HUES48 (cell line): ENCODE data around the gene MYOG.

Experiments
- H3K27ac ChIP-seq: one replicate; pipeline ENCODE4 v1.7.0; 2013; ENCODE audit warnings: low read depth, low read length, inconsistent platforms
- H3K27me3 ChIP-seq: 2 replicates; pipeline ENCODE4 v1.6.1; 2013; ENCODE audit warnings: mild to moderate bottlenecking, low read length; ENCODE audit not compliant: control insufficient read depth, insufficient read depth
- H3K36me3 ChIP-seq: 2 replicates; pipeline ENCODE4 v1.6.1; 2013; ENCODE audit warnings: low read length; ENCODE audit not compliant: control insufficient read depth, insufficient read depth
- H3K4me1 ChIP-seq: 2 replicates; pipeline ENCODE4 v1.6.1; 2013; ENCODE audit warnings: mild to moderate bottlenecking, low read length; ENCODE audit not compliant: control insufficient read depth, insufficient read depth
- H3K4me3 ChIP-seq: 2 replicates; pipeline ENCODE4 v1.5.1; 2013; ENCODE audit warnings: mild to moderate bottlenecking, low read depth, low read length
- H3K9ac ChIP-seq: 2 replicates; pipeline ENCODE4 v1.6.1; 2013; ENCODE audit warnings: mild to moderate bottlenecking, low read depth, low read length, moderate library complexity
- H3K9me3 ChIP-seq: 2 replicates; pipeline ENCODE4 v1.6.1; 2013; ENCODE audit warnings: low read length; ENCODE audit not compliant: control insufficient read depth, insufficient read depth

The MYOG gene

DNA sequence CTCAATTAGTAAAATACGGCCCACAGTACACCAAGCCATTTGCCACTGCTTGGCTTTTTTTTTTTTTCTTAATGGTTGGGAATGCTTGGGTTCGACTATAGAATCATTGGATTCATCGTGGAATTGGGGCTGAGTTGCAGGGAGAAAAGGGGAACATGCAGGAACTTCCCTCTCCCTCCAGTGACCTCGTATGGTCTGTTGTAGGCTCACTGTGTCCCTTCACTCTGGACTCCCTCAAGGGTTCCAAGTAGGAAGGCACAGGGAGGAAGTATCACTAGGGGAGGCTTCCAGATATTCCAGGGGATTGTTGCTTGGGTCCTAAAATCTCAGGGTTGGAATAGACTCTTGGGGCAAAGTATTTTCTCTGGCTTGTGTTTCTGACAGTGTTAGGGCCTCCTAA lies 35.0 kb downstream of the MYOG start:
- Histone ChIP-seq H3K9me3 (no peaks in the 10 kb centered on the region), H3K4me1 (peaks cover 27% of the 10 kb centered on the region), H3K27me3 (no peaks in the 10 kb centered on the region), H3K27ac (no peak overlapping the region), H3K36me3 (no peaks in the 10 kb centered on the region), H3K4me3 (no peak overlapping the region), H3K9ac (no peak overlapping the region)

GRCh38 chr1:203049576-203050180 lies 36.1 kb downstream of the MYOG start:
- Histone ChIP-seq H3K27me3 (no peaks in the 10 kb centered on the region), H3K9me3 (no peaks in the 10 kb centered on the region), H3K36me3 (no peaks in the 10 kb centered on the region), H3K9ac (no peak overlapping the region), H3K4me1 (peaks cover 23% of the 10 kb centered on the region), H3K4me3 (no peak overlapping the region), H3K27ac (no peak overlapping the region)

DNA sequence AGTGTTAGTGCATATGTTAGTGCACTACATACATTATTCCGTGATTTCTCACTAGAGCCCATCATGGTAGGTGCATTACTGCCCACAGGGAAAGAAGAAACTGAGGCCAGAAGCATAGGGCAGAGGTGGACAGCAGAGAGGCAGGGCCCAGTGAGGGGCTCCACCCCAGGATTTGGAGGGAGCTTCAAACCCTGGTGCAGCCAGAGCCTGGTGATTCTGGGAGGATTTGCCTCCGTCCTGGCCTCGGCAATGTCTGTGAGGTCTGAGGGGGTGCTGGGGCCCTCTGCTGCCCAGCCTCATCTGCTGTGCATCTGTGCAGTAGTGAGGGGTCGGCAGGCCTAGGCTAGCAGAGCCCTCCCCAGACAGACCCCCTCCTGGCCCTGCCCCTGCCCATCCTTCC lies 36.7 kb downstream of the MYOG start:
- H3K36me3 ChIP-seq, result no peaks in the 10 kb centered on the region
- no peaks in the 10 kb centered on the region for H3K27me3 ChIP-seq
- peaks cover 17% of the 10 kb centered on the region for H3K4me1 ChIP-seq
- no peak overlapping the region for H3K9ac ChIP-seq
- no peak overlapping the region for H3K4me3 ChIP-seq
- no peaks in the 10 kb centered on the region for H3K9me3 ChIP-seq
- no peak overlapping the region for H3K27ac ChIP-seq

DNA sequence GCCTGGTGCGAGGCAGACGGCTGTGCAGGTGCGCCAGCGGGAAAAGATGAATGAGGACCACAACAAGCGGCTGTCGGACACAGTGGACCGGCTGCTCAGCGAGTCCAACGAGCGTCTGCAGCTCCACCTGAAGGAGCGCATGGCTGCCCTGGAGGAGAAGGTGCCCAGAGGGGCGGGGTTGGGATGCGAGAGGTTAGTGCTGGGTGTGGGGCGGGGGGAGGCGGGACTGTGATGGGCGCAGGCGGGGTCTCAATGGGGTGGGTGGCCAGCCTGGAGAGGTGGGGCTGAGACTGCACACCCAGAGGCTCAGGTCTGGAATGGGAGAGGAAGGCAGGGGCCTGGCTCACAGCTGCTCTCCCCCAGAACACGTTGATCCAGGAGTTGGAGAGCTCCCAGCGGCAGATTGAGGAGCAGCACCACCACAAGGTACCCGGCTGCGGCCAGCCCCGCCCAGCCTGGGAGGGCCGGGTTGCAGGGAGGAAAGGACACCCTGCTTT lies 37.2 kb downstream of the MYOG start:
- peaks cover 12% of the 10 kb centered on the region for H3K4me1 ChIP-seq
- no peak overlapping the region for H3K27ac ChIP-seq
- H3K36me3 ChIP-seq, result no peaks in the 10 kb centered on the region
- H3K9ac ChIP-seq, result no peak overlapping the region
- H3K4me3 ChIP-seq, result no peak overlapping the region
- H3K9me3 ChIP-seq, result no peaks in the 10 kb centered on the region
- H3K27me3 ChIP-seq, result no peaks in the 10 kb centered on the region

DNA sequence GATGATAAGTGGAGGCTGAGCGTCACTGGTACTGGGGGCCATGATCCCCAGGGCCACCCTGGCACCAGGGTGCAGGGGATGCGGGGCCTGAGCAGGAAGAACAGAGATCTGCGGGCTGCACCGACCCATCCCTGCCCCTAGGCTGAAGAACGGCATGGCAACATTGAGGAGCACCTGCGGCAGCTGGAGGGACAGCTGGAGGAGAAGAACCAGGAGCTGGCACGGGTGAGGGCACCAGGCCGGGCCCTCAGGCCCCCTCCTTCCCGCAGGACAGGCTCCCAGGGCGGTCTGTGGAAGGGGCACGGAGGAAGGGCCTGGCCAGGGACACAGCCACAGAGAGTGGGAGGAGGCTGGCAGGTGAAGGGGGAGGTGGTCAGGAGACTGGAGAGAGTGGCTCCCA lies 37.7 kb downstream of the MYOG start:
- H3K9me3 ChIP-seq, result no peaks in the 10 kb centered on the region
- H3K27ac ChIP-seq, result no peak overlapping the region
- H3K36me3 ChIP-seq, result no peaks in the 10 kb centered on the region
- no peak overlapping the region for H3K9ac ChIP-seq
- H3K27me3 ChIP-seq, result no peaks in the 10 kb centered on the region
- H3K4me3 ChIP-seq, result no peak overlapping the region
- H3K4me1 ChIP-seq, result peaks cover 8% of the 10 kb centered on the region; the same call in 1 of the 2 replicates

DNA sequence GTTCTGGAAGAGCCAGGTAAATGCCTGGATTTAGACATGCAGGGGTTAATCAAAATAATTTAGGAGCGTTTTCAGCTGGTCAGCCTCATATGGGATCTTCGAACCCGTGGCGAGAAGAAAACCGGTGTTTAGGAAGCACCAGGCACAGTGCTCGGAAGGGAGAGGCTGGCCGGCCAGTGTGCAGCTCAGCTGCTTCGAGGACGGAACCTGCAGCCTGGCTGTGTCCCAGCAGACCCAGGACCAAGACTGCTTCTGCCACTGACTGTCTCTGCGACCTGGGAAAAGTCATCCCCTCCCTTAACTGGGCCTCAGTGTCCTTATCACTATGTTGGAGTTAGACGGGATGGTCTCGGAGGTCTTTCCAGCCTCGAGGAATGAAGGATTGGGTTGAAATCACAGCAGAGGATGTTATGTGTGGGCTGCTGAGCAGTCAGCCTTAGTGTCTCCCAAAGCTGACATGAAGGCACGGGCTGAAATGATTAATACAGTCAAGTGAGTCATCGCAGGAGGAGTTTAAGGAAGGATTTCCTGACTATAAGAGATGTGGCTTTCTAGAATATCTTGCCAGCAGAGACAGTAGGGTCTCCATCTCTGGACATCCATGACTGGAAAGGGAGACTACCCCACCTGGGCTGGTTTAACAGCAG lies 38.7 kb downstream of the MYOG start:
- Histone ChIP-seq H3K4me1 (peaks cover 6% of the 10 kb centered on the region; the same call in 1 of the 2 replicates), H3K36me3 (no peaks in the 10 kb centered on the region), H3K27ac (no peak overlapping the region), H3K9me3 (no peaks in the 10 kb centered on the region), H3K9ac (no peak overlapping the region), H3K27me3 (no peaks in the 10 kb centered on the region), H3K4me3 (no peak overlapping the region)

- no peak overlapping the region for H3K4me3 ChIP-seq
Observed at GRCh38 chr1:203045821-203046594, 39.8 kb downstream of the MYOG start.

GRCh38 chr1:203045336-203045735 lies 40.5 kb downstream of the MYOG start:
- H3K27me3 ChIP-seq, result no peaks in the 10 kb centered on the region

More at GRCh38 chr1:203045821-203046594, 39.8 kb downstream of the MYOG start:
- Histone ChIP-seq H3K9me3 (no peaks in the 10 kb centered on the region), H3K27me3 (no peaks in the 10 kb centered on the region), H3K36me3 (no peaks in the 10 kb centered on the region), H3K27ac (no peak overlapping the region), H3K4me1 (peaks cover 4% of the 10 kb centered on the region; the same call in 1 of the 2 replicates), H3K9ac (no peak overlapping the region)

DNA sequence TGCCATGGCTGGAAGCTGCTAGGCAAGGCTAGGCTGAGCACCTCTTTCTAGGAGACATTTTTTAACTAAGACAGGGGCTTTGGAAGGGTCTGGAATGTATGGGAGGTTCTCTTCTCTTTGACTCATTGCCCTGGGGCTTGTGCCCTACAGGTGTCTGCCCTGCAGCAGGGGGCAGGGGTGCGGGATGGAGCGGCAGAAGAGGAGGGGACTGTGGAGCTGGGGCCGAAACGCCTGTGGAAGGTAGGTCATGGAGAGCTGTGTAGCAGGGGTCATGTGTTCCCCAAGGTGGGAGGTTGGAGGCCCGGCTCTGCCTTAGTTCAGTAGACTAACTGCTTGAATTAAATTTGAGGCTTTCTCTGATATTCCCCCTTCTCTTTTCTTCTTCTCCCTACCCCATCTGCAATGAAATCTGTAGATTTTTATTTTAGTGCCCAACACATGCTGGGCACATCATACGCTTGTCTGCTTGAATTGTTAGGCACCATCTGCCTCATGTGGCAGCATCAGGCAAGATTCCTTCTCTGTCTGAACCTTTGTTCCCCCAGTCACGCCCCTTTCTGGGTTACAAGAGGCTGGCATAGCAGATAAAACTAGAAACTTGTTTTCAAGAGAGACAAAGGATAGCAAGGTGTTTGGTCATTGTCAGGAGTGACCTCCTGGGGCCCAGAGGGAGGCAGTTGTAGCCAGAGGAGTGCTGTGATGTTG lies 41.1 kb downstream of the MYOG start:
- Histone ChIP-seq H3K4me1 (peaks cover 5% of the 10 kb centered on the region; the same call in 1 of the 2 replicates), H3K9me3 (no peaks in the 10 kb centered on the region), H3K4me3 (no peak overlapping the region), H3K36me3 (no peaks in the 10 kb centered on the region), H3K27me3 (no peaks in the 10 kb centered on the region), H3K9ac (no peak overlapping the region), H3K27ac (no peak overlapping the region)

More at GRCh38 chr1:203045336-203045735, 40.5 kb downstream of the MYOG start:
- Histone ChIP-seq H3K4me3 (no peak overlapping the region), H3K9ac (no peak overlapping the region), H3K9me3 (no peaks in the 10 kb centered on the region), H3K27ac (no peak overlapping the region), H3K4me1 (peaks cover 4% of the 10 kb centered on the region; the same call in 1 of the 2 replicates), H3K36me3 (no peaks in the 10 kb centered on the region)

DNA sequence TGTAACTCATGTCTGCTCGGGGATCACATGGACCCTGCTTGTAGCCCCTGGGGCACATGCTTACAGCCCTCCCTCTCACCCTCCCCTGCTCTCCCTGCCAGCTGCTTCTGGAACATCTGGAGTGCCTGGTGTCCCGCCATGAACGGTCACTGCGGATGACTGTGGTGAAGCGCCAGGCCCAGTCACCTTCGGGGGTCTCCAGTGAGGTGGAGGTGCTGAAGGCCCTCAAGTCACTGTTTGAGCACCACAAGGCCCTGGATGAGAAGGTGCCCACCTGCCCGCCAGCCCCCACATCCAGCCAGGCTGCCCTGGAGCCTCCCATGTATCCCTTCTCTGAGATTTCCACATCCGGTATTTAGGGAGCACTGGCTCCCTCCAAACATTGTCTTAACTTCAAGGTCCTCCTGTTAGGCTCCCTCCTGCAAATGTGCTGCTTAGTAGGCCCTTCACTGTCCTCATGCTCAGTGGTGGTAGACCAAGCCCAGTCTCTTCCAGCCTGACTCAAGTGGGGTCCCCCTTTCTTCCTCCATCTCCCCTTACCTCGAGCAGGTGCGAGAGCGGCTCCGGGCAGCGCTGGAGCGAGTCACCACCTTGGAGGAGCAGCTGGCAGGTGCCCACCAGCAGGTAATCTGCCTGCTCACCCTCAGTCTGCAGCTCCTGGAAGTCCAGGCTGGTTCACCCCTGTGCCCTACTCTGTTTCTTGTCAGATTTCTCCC lies 41.8 kb downstream of the MYOG start:
- Histone ChIP-seq H3K27ac (no peak overlapping the region), H3K36me3 (no peaks in the 10 kb centered on the region), H3K4me3 (no peak overlapping the region), H3K4me1 (peaks cover 6% of the 10 kb centered on the region; the same call in 1 of the 2 replicates), H3K27me3 (no peaks in the 10 kb centered on the region), H3K9ac (no peak overlapping the region), H3K9me3 (no peaks in the 10 kb centered on the region)
